Kidney capillary endothelial cell (primary cell): ENCODE measurements around the gene DGKA.
"Not testable (repeated sequence)": the region's sequence is repeated elsewhere in the genome, so short reads cannot be mapped to it uniquely, and the experiment has no call there.

Experiments
- DNase-seq: peaks from one replicate; pipeline ENCODE4 v3.0.0-alpha.2; 2018; ENCODE audit warnings: low spot score

Gene DGKA

GRCh38 chr12:55996715-55997534 is 66.0 kb downstream of the DGKA start, which contains the start of gene SUOX:
TSS of gene SUOX (plus strand) at chr12:55997276. CDS start at chr12:56002222, 4,946 bp downstream.
- DNase-seq, result peak; percentile 98

GRCh38 chr12:55997535-55997859 is 66.5 kb downstream of the DGKA start:
- no peak for DNase-seq

- not testable (repeated sequence) for DNase-seq
These were observed 68.6 kb downstream of the DGKA start for GRCh38 chr12:55999522-55999921.

DNA sequence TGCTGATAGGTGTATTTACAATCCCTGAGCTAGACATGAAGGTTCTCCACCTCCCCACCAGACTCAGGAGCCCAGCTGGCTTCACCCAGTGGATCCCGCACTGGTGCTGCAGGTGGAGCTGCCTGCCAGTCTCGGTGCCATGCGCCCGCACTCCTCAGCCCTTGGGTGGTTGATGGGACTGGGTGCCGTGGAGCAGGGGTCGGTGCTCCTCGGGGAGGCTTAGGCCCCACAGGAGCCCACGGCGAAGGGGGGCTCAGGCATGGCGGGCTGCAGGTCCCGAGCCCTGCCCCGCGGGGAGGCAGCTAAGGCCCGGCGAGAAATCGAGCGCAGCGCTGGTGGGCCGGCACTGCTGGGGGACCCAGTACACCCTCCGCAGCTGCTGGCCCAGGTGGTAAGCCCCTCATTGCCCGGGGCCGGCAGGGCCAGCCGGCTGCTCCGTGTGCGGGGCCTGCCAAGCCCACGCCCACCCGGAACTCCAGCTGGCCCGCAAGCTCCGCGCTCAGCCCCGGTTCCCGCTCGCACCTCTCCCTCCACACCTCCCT is 69.1 kb downstream of the DGKA start:
- DNase-seq, result not testable (repeated sequence)

DNA sequence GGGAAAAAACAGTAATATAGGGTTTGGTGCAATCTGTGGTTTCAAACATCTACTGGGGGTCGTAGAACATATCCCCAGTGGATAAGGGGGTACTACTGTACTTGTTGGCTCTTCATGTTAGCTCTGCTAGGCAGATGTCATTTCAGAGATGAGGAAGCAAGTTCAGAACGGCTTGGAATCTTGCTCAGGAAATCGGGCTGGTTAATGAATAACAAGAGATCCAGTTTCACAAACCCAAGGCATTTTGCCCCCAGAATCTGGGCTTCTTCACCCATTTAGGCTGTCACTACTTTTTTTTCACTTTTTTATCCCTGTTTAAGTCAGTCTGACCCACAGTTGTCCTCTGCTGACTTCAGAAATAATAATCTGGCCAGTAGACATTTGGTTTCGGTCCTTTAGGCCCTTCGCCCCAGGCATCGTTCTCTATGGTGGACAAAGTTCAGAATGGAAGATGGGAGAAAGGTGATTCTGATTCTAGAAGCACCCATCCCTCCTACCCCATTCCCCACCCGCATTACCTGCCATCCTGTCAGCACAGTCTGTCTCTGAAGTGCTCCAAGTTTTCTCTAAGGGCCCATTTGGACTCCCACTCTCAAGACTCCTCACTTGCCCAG is 70.6 kb downstream of the DGKA start:
- DNase-seq, result no peak

- DNase-seq, result not testable (repeated sequence)
These were observed 72.4 kb downstream of the DGKA start for GRCh38 chr12:56003376-56003775.
